ENCODE data around the gene GFI1B.
"Not testable (repeated sequence)": the region's sequence is repeated elsewhere in the genome, so short reads cannot be mapped to it uniquely, and the experiment has no call there.

The GFI1B gene

GRCh38 chr9:132993511-132993939 is 15.0 kb downstream of the GFI1B start:
- no peak for DNase-seq

GRCh38 chr9:132994410-132995120 is 16.1 kb downstream of the GFI1B start:
- DNase-seq: no peak

- DNase-seq: no peak
Observed at GRCh38 chr9:132995121-132995420, 16.6 kb downstream of the GFI1B start.

- DNase-seq: no peak
Observed at GRCh38 chr9:132995879-132996278, 17.4 kb downstream of the GFI1B start.

- DNase-seq: no peak
Observed at GRCh38 chr9:132996526-132996925, 18.0 kb downstream of the GFI1B start.

GRCh38 chr9:132997591-132997990 is 19.1 kb downstream of the GFI1B start:
- no peak for DNase-seq

- DNase-seq: not testable (repeated sequence)
Observed at GRCh38 chr9:132998221-132998620, 19.7 kb downstream of the GFI1B start.

GRCh38 chr9:132998831-132999635 is 20.5 kb downstream of the GFI1B start:
- DNase-seq: no peak

- no peak for DNase-seq
Observed at GRCh38 chr9:133002147-133003070, 23.9 kb downstream of the GFI1B start.

- no peak for DNase-seq
Observed at GRCh38 chr9:133003071-133003461, 24.6 kb downstream of the GFI1B start.

- DNase-seq: no peak
Observed at GRCh38 chr9:133003671-133004090, 25.2 kb downstream of the GFI1B start.

- no peak for DNase-seq
Observed at GRCh38 chr9:133004091-133004998, 25.9 kb downstream of the GFI1B start.

GRCh38 chr9:133004999-133005760 is 26.7 kb downstream of the GFI1B start:
- no peak for DNase-seq

- no peak for DNase-seq
Observed at GRCh38 chr9:133005957-133006356, 27.5 kb downstream of the GFI1B start.

GRCh38 chr9:133006731-133007352 is 28.3 kb downstream of the GFI1B start:
- no peak for DNase-seq

- DNase-seq: no peak
Observed at GRCh38 chr9:133008406-133008805, 29.9 kb downstream of the GFI1B start.

GRCh38 chr9:133008824-133009223 is 30.3 kb downstream of the GFI1B start:
- DNase-seq: no peak

GRCh38 chr9:133009906-133010582 is 31.6 kb downstream of the GFI1B start:
- DNase-seq: no peak

GRCh38 chr9:133014696-133015095 is 36.2 kb downstream of the GFI1B start:
- no peak for DNase-seq

- no peak for DNase-seq
Observed at GRCh38 chr9:133023117-133023890, 44.8 kb downstream of the GFI1B start.
